MM.1S (cell line): Measurements from ENCODE around the gene OR4D2.

Experiments
- DNase-seq: peaks from one replicate; pipeline ENCODE4 v3.0.0-alpha.2; 2015
- H2AFZ ChIP-seq: fragments of 300-600 bp; sonication (generic); 2 replicates; pipeline ENCODE4 v1.6.0; 2016; ENCODE audit warnings: antibody characterized with exemption, low read length
- H3F3A ChIP-seq: fragments of 300-600 bp; sonication (generic); 2 replicates; pipeline ENCODE4 v1.6.1; 2016; ENCODE audit warnings: mild to moderate bottlenecking, antibody characterized with exemption, low read length, moderate library complexity, mixed read lengths; ENCODE audit not compliant: insufficient read depth
- H3K27ac ChIP-seq: fragments of 300-600 bp; sonication (generic); 2 replicates; pipeline ENCODE4 v1.5.1; 2016; ENCODE audit warnings: mild to moderate bottlenecking, low read length
- H3K27me3 ChIP-seq: fragments of 300-600 bp; sonication (generic); replicated peaks from 2 replicates; pipeline ENCODE4 v1.6.0; 2016; ENCODE audit warnings: low read length; ENCODE audit not compliant: insufficient read depth
- H3K36me3 ChIP-seq: fragments of 300-600 bp; sonication (generic); replicated peaks from 2 replicates; pipeline ENCODE4 v1.6.1; 2016; ENCODE audit warnings: mild to moderate bottlenecking, low read length, mixed read lengths; ENCODE audit not compliant: insufficient read depth
- H3K4me1 ChIP-seq: fragments of 300-600 bp; sonication (generic); 2 replicates; pipeline ENCODE4 v1.6.1; 2016; ENCODE audit warnings: low read length, mixed read lengths
- H3K4me2 ChIP-seq: fragments of 300-600 bp; sonication (generic); 2 replicates; pipeline ENCODE4 v1.6.0; 2016; ENCODE audit warnings: low read depth, low read length
- H3K4me3 ChIP-seq: fragments of 300-600 bp; sonication (generic); 2 replicates; pipeline ENCODE4 v1.5.1; 2016; ENCODE audit warnings: low read length, mixed read lengths
- H3K79me2 ChIP-seq: fragments of 300-600 bp; sonication (generic); 2 replicates; pipeline ENCODE4 v1.6.1; 2016; ENCODE audit warnings: mixed run types, low read length, mixed read lengths
- H3K9ac ChIP-seq: fragments of 300-600 bp; sonication (generic); 2 replicates; pipeline ENCODE4 v1.6.1; 2016; ENCODE audit warnings: low read length, mixed read lengths
- H3K9me2 ChIP-seq: fragments of 300-600 bp; sonication (generic); replicated peaks from 2 replicates; pipeline ENCODE4 v1.6.1; 2016; ENCODE audit warnings: mild to moderate bottlenecking, low read length, mixed read lengths; ENCODE audit not compliant: insufficient read depth
- H3K9me3 ChIP-seq: fragments of 300-600 bp; sonication (generic); replicated peaks from 2 replicates; pipeline ENCODE4 v1.6.1; 2016; ENCODE audit warnings: mild to moderate bottlenecking, low read length, mixed read lengths; ENCODE audit not compliant: insufficient read depth
- H4K20me1 ChIP-seq: fragments of 300-600 bp; sonication (generic); 2 replicates; pipeline ENCODE4 v1.6.1; 2016; ENCODE audit warnings: mild to moderate bottlenecking, low read length, moderate library complexity, mixed read lengths; ENCODE audit not compliant: insufficient read depth
- EZH2 ChIP-seq: fragments of 300-600 bp; sonication (generic); optimal IDR thresholded peaks from 2 replicates; pipeline ENCODE3; 2017; ENCODE audit warnings: low read depth, mild to moderate bottlenecking, antibody characterized with exemption, low read length, mixed read lengths
- EZH2phosphoT487 ChIP-seq: fragments of 300-600 bp; sonication (generic); IDR thresholded peaks from 2 replicates; pipeline ENCODE4 v1.6.1; 2018; ENCODE audit warnings: antibody characterized with exemption, low read length
- TF ChIP-seq, protein P1 (sequence below): fragments of 300-600 bp; sonication (generic); IDR thresholded peaks from 2 replicates; pipeline ENCODE4 v1.5.1; 2016; ENCODE audit warnings: antibody characterized with exemption, low read length, mixed read lengths

Gene OR4D2

GRCh38 chr17:58195518-58196123 is 28.8 kb downstream of the OR4D2 start:
- TF ChIP-seq, protein P1, sequence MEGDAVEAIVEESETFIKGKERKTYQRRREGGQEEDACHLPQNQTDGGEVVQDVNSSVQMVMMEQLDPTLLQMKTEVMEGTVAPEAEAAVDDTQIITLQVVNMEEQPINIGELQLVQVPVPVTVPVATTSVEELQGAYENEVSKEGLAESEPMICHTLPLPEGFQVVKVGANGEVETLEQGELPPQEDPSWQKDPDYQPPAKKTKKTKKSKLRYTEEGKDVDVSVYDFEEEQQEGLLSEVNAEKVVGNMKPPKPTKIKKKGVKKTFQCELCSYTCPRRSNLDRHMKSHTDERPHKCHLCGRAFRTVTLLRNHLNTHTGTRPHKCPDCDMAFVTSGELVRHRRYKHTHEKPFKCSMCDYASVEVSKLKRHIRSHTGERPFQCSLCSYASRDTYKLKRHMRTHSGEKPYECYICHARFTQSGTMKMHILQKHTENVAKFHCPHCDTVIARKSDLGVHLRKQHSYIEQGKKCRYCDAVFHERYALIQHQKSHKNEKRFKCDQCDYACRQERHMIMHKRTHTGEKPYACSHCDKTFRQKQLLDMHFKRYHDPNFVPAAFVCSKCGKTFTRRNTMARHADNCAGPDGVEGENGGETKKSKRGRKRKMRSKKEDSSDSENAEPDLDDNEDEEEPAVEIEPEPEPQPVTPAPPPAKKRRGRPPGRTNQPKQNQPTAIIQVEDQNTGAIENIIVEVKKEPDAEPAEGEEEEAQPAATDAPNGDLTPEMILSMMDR, result no peak
- TF ChIP-seq EZH2phosphoT487 (no peak), EZH2 (no peak)
- H3K27ac ChIP-seq, result no peak overlapping the region
- H3K27me3 ChIP-seq, result peaks cover 76% of the 10 kb centered on the region
- no peak for DNase-seq
- H3K4me2 ChIP-seq, result no peak overlapping the region
- no peaks in the 10 kb centered on the region for H3K36me3 ChIP-seq
- H2AFZ ChIP-seq, result no peak overlapping the region
- H3K9ac ChIP-seq, result no peak overlapping the region
- no peaks in the 10 kb centered on the region for H4K20me1 ChIP-seq
- no peaks in the 10 kb centered on the region for H3K9me2 ChIP-seq
- no peaks in the 10 kb centered on the region for H3K79me2 ChIP-seq
- H3K4me1 ChIP-seq, result 0 out of 2 replicates have a peak, but pooled peaks cover 4% of the 10 kb centered on the region
- no peak overlapping the region for H3K4me3 ChIP-seq
- H3F3A ChIP-seq, result no peaks in the 10 kb centered on the region
- no peaks in the 10 kb centered on the region for H3K9me3 ChIP-seq

DNA sequence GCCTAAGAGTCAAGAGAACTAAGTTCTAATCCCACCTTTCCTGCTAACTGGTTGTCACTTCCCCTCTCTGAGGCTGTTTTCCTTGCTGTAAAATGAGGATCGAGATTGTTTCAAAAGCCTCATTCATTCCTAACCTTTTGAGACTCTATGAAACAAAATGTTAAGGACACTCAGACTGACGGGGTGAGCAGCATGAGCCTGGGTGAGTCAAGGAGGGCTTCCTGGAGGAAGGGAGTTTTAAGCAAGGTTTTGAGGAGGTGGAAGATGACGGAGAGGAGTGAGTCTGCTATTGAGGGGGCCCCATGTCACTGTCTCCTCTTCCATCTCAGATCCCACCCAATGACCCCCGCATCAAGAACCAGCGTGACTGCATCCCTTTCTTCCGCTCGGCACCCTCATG is 29.8 kb downstream of the OR4D2 start:
- Histone ChIP-seq H3K9ac (no peak overlapping the region), H3K36me3 (no peaks in the 10 kb centered on the region), H3K9me2 (no peaks in the 10 kb centered on the region), H3K27me3 (peaks cover 86% of the 10 kb centered on the region), H3K4me1 (0 out of 2 replicates have a peak, but pooled peaks cover 4% of the 10 kb centered on the region), H3K4me3 (no peak overlapping the region), H3K4me2 (no peak overlapping the region), H4K20me1 (no peaks in the 10 kb centered on the region), H3K9me3 (no peaks in the 10 kb centered on the region), H3F3A (no peaks in the 10 kb centered on the region), H3K79me2 (no peaks in the 10 kb centered on the region), H3K27ac (no peak overlapping the region), H2AFZ (no peak overlapping the region)
- no peak for DNase-seq
- no peak for TF ChIP-seq EZH2
- TF ChIP-seq, protein P1, result no peak
- no peak for TF ChIP-seq EZH2phosphoT487

- H3F3A ChIP-seq, result no peaks in the 10 kb centered on the region
- H3K9me3 ChIP-seq, result no peaks in the 10 kb centered on the region
- H4K20me1 ChIP-seq, result no peaks in the 10 kb centered on the region
- no peaks in the 10 kb centered on the region for H3K9me2 ChIP-seq
- peak; percentile 53 for DNase-seq
- no peak overlapping the region for H3K27ac ChIP-seq
- H3K4me2 ChIP-seq, result peak overlapping the region; percentile 24; the same call in 1 of the 2 replicates
- no peak overlapping the region for H3K4me3 ChIP-seq
- peaks cover 72% of the 10 kb centered on the region for H3K27me3 ChIP-seq
- H3K4me1 ChIP-seq, result no peaks in the 10 kb centered on the region
- no peaks in the 10 kb centered on the region for H3K79me2 ChIP-seq
- H2AFZ ChIP-seq, result no peak overlapping the region; the same call in 1 of the 2 replicates
- no peak overlapping the region for H3K9ac ChIP-seq
- TF ChIP-seq EZH2phosphoT487, result no peak
- TF ChIP-seq, protein P1, result peak; percentile 86
- TF ChIP-seq EZH2, result no peak
- H3K36me3 ChIP-seq, result no peaks in the 10 kb centered on the region
Observed at GRCh38 chr17:58200024-58200633, 33.3 kb downstream of the OR4D2 start.
